ENCODE measurements around the gene GOLGA3. TPM values are rescaled to one million over a fixed set of nuclear protein-coding genes. Genes with fewer than 3 reads are reported as not detected.

GOLGA3 gene
- total RNA-seq, 1 donor = 127 TPM

- H3K4me1 ChIP-seq (ENCODE audit: insufficient read depth, low read length) = no peaks in the 10 kb centered on the region
- TF ChIP-seq CTCF (IDR thresholded peaks at IDR 0.05; ENCODE audit: extremely low read depth, low read depth, low read length) = no peak
- no peaks in the 10 kb centered on the region for H3K27me3 ChIP-seq (ENCODE audit: insufficient read depth, low read length)
- H2AFZ ChIP-seq (ENCODE audit: low read length) = no peak overlapping the region
- no peak overlapping the region for H3K27ac ChIP-seq (ENCODE audit: low read depth, low read length)
- peaks cover 67% of the 10 kb centered on the region for H3K36me3 ChIP-seq (ENCODE audit: insufficient read depth, low read length)
- H3K79me2 ChIP-seq (ENCODE audit: insufficient read depth, low read length) = peaks cover 57% of the 10 kb centered on the region
- no peak overlapping the region for H3K4me3 ChIP-seq (ENCODE audit: insufficient read depth, low read length)
- H3K9me3 ChIP-seq (ENCODE audit: low read depth, low read length) = no peaks in the 10 kb centered on the region
- no peak overlapping the region for H3K4me2 ChIP-seq (ENCODE audit: insufficient read depth, low read length)
- peaks cover 29% of the 10 kb centered on the region for H4K20me1 ChIP-seq (ENCODE audit: insufficient read depth, low read length)
- no peak for DNase-seq (ENCODE audit: insufficient read length, low spot score, missing footprints)
These were observed 40.8 kb downstream of the GOLGA3 start for GRCh38 chr12:132787877-132788276.

- no peak overlapping the region for H3K4me2 ChIP-seq (ENCODE audit: insufficient read depth, low read length)
- no peak overlapping the region for H3K4me3 ChIP-seq (ENCODE audit: insufficient read depth, low read length)
- DNase-seq (ENCODE audit: insufficient read length, low spot score, missing footprints) = no peak
- no peaks in the 10 kb centered on the region for H3K9me3 ChIP-seq (ENCODE audit: low read depth, low read length)
- no peak overlapping the region for H2AFZ ChIP-seq (ENCODE audit: low read length)
- peaks cover 30% of the 10 kb centered on the region for H4K20me1 ChIP-seq (ENCODE audit: insufficient read depth, low read length)
- H3K4me1 ChIP-seq (ENCODE audit: insufficient read depth, low read length) = no peaks in the 10 kb centered on the region
- H3K79me2 ChIP-seq (ENCODE audit: insufficient read depth, low read length) = peaks cover 56% of the 10 kb centered on the region
- TF ChIP-seq CTCF (IDR thresholded peaks at IDR 0.05; ENCODE audit: extremely low read depth, low read depth, low read length) = no peak
- no peaks in the 10 kb centered on the region for H3K27me3 ChIP-seq (ENCODE audit: insufficient read depth, low read length)
- no peak overlapping the region for H3K27ac ChIP-seq (ENCODE audit: low read depth, low read length)
- peaks cover 67% of the 10 kb centered on the region for H3K36me3 ChIP-seq (ENCODE audit: insufficient read depth, low read length)
These were observed 42.5 kb downstream of the GOLGA3 start for GRCh38 chr12:132786192-132786591.

GRCh38 chr12:132784580-132784979, 44.1 kb downstream of the GOLGA3 start:
- Histone ChIP-seq H3K79me2 (ENCODE audit: insufficient read depth, low read length) (peaks cover 63% of the 10 kb centered on the region), H3K36me3 (ENCODE audit: insufficient read depth, low read length) (peaks cover 72% of the 10 kb centered on the region), H3K9me3 (ENCODE audit: low read depth, low read length) (no peaks in the 10 kb centered on the region), H3K27ac (ENCODE audit: low read depth, low read length) (no peak overlapping the region), H3K4me1 (ENCODE audit: insufficient read depth, low read length) (no peaks in the 10 kb centered on the region), H3K27me3 (ENCODE audit: insufficient read depth, low read length) (no peaks in the 10 kb centered on the region), H4K20me1 (ENCODE audit: insufficient read depth, low read length) (peaks cover 42% of the 10 kb centered on the region), H3K4me3 (ENCODE audit: insufficient read depth, low read length) (no peak overlapping the region), H2AFZ (ENCODE audit: low read length) (no peak overlapping the region), H3K4me2 (ENCODE audit: insufficient read depth, low read length) (no peak overlapping the region)
- TF ChIP-seq CTCF (IDR thresholded peaks at IDR 0.05; ENCODE audit: extremely low read depth, low read depth, low read length) = no peak
- no peak for DNase-seq (ENCODE audit: insufficient read length, low spot score, missing footprints)

GRCh38 chr12:132783917-132784531, 44.6 kb downstream of the GOLGA3 start:
- H3K27ac ChIP-seq (ENCODE audit: low read depth, low read length) = no peak overlapping the region
- H4K20me1 ChIP-seq (ENCODE audit: insufficient read depth, low read length) = peaks cover 44% of the 10 kb centered on the region
- H3K4me3 ChIP-seq (ENCODE audit: insufficient read depth, low read length) = no peak overlapping the region
- H3K79me2 ChIP-seq (ENCODE audit: insufficient read depth, low read length) = peaks cover 58% of the 10 kb centered on the region
- DNase-seq (ENCODE audit: insufficient read length, low spot score, missing footprints) = no peak
- no peak overlapping the region for H3K4me2 ChIP-seq (ENCODE audit: insufficient read depth, low read length)
- H3K4me1 ChIP-seq (ENCODE audit: insufficient read depth, low read length) = no peaks in the 10 kb centered on the region
- peaks cover 73% of the 10 kb centered on the region for H3K36me3 ChIP-seq (ENCODE audit: insufficient read depth, low read length)
- H3K27me3 ChIP-seq (ENCODE audit: insufficient read depth, low read length) = no peaks in the 10 kb centered on the region
- no peak overlapping the region for H2AFZ ChIP-seq (ENCODE audit: low read length)
- TF ChIP-seq CTCF (IDR thresholded peaks at IDR 0.05; ENCODE audit: extremely low read depth, low read depth, low read length) = no peak
- H3K9me3 ChIP-seq (ENCODE audit: low read depth, low read length) = no peaks in the 10 kb centered on the region
